Keratinocyte (primary cell): ENCODE measurements around the gene KCNC3. TPM values are rescaled to one million over a fixed set of nuclear protein-coding genes. Genes with fewer than 3 reads are reported as not detected.

Experiments
- DNase-seq: peaks from one replicate; pipeline ENCODE4 v3.0.0-alpha.2; 2011; ENCODE audit warnings: low read depth, missing footprints, low spot score
- FAIRE-seq: peaks from 2 replicates; lab custom pipeline; 2011; peaks lifted over from hg19 to GRCh38; lab: Jason Lieb, UNC
- H2AFZ ChIP-seq: 2 replicates; pipeline ENCODE4 v1.6.0; 2012; ENCODE audit warnings: low read length, control low read depth, inconsistent platforms; ENCODE audit not compliant: control insufficient read depth
- H3K27ac ChIP-seq: 2 replicates; pipeline ENCODE4 v1.5.1; 2011; ENCODE audit warnings: low read length; ENCODE audit not compliant: control insufficient read depth, insufficient read depth
- H3K27me3 ChIP-seq: 3 replicates; pipeline ENCODE4 v1.6.0; 2011; ENCODE audit warnings: low read length; ENCODE audit not compliant: control insufficient read depth, insufficient read depth; ENCODE audit errors: extremely low read depth
- H3K36me3 ChIP-seq, 2 experiments: 2 replicates in 1 of 2; 3 replicates in 1 of 2; pipeline ENCODE4 v1.5.1; 2011; ENCODE audit warnings: low read length in 2 of 2, mild to moderate bottlenecking in 1 of 2; ENCODE audit not compliant: control insufficient read depth in 2 of 2, insufficient read depth in 2 of 2; ENCODE audit errors: extremely low read depth in 1 of 2
- H3K4me1 ChIP-seq: 3 replicates; pipeline ENCODE4 v1.5.1; 2011; ENCODE audit warnings: low read length; ENCODE audit not compliant: control insufficient read depth, insufficient read depth; ENCODE audit errors: extremely low read depth
- H3K4me2 ChIP-seq: 3 replicates; pipeline ENCODE4 v1.6.0; 2011; ENCODE audit warnings: low read depth, low read length; ENCODE audit not compliant: control insufficient read depth, insufficient read depth; ENCODE audit errors: extremely low read depth
- H3K4me3 ChIP-seq, 3 experiments: fragments of 200-600 bp in 1 of 3; sonication (generic) in 1 of 3; 2 replicates in 2 of 3; 3 replicates in 1 of 3; pipeline ENCODE4 v1.5.1; 2011 to 2016; ENCODE audit warnings: low read length in 3 of 3, mild to moderate bottlenecking in 3 of 3, control low read depth in 2 of 3, inconsistent platforms in 1 of 3, low read depth in 1 of 3, mixed read lengths in 1 of 3, mixed run types in 1 of 3, moderate library complexity in 1 of 3; ENCODE audit not compliant: control insufficient read depth in 2 of 3, insufficient read depth in 2 of 3; ENCODE audit errors: extremely low read depth in 1 of 3
- H3K79me2 ChIP-seq: 2 replicates; pipeline ENCODE4 v1.6.0; 2012; ENCODE audit warnings: low read length; ENCODE audit not compliant: control insufficient read depth, insufficient read depth
- H3K9ac ChIP-seq: 3 replicates; pipeline ENCODE4 v1.6.0; 2011; ENCODE audit warnings: low read length; ENCODE audit not compliant: control insufficient read depth, insufficient read depth; ENCODE audit errors: extremely low read depth
- H3K9me1 ChIP-seq: 3 replicates; pipeline ENCODE4 v1.6.0; 2011; ENCODE audit warnings: low read length; ENCODE audit not compliant: control insufficient read depth, insufficient read depth; ENCODE audit errors: extremely low read depth
- H3K9me3 ChIP-seq: 2 replicates; pipeline ENCODE4 v1.5.1; 2012; ENCODE audit warnings: low read depth, low read length; ENCODE audit not compliant: control insufficient read depth
- H4K20me1 ChIP-seq: 3 replicates; pipeline ENCODE4 v1.6.0; 2011; ENCODE audit warnings: low read length; ENCODE audit not compliant: control insufficient read depth, insufficient read depth; ENCODE audit errors: extremely low read depth
- EZH2 ChIP-seq: IDR thresholded peaks from one replicate; pipeline ENCODE4 v1.6.1; 2012; ENCODE audit warnings: inconsistent platforms, mild to moderate bottlenecking, low read length, moderate library complexity
- dilution Hi-C: fragments of 300-500 bp; cut with MboI; formaldehyde crosslinking; loops from one replicate; pipeline ENCODE4 v1.7.0; 2020; ENCODE audit warnings: low sequenced_read_pairs; ENCODE audit not compliant: extremely low pct_ligation_motif_present
- polyA plus RNA-seq, 5 experiments: library from polyadenylated mRNA; depleted of rRNA in 3 of 5; stranded (reverse) in 3 of 5; stranded (forward) in 1 of 5; unstranded in 1 of 5; fragments of >200 nt; gene quantifications; 1 replicate in 1 of 5; 2 replicates in 3 of 5; 3 replicates in 1 of 5; pipeline versions ENCODE4 v1.2.1 to v1.2.3, GENCODE V29; 2011 to 2012; ENCODE audit warnings: missing spikeins in 2 of 5, low read depth in 1 of 5, low replicate concordance in 1 of 5
- TF ChIP-seq, protein P1 (sequence below), 3 experiments: IDR thresholded peaks in 1 of 3; conservative IDR thresholded peaks in 1 of 3; optimal IDR thresholded peaks in 1 of 3; 2 replicates in 2 of 3; 3 replicates in 1 of 3; pipeline versions ENCODE3 to v1.5.1; 2011; ENCODE audit warnings: low read length in 3 of 3, mild to moderate bottlenecking in 3 of 3, moderate library complexity in 2 of 3, control low read depth in 1 of 3, inconsistent platforms in 1 of 3; ENCODE audit not compliant: insufficient read depth in 2 of 3; ENCODE audit errors: extremely low read depth in 1 of 3

KCNC3 gene
- polyA plus RNA-seq, 1 donor (not counting 4 experiments of a cell fraction or from before 2014, with no cell fraction given) = 0.01 TPM

DNA sequence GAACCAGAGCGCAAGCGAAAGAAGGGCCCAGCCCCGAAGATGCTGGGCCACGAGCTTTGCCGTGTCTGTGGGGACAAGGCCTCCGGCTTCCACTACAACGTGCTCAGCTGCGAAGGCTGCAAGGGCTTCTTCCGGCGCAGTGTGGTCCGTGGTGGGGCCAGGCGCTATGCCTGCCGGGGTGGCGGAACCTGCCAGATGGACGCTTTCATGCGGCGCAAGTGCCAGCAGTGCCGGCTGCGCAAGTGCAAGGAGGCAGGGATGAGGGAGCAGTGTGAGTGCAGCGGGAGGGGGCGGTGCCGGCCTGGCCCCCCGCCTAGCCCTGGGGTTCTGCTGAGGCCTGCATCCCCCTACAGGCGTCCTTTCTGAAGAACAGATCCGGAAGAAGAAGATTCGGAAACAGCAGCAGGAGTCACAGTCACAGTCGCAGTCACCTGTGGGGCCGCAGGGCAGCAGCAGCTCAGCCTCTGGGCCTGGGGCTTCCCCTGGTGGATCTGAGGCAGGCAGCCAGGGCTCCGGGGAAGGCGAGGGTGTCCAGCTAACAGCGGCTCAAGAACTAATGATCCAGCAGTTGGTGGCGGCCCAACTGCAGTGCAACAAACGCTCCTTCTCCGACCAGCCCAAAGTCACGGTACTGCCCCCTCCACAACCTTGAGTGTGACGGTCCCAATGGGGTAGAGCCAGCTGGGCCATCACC lies 49.1 kb upstream of the KCNC3 start:
- dilution Hi-C loops = no loop called here
- peaks cover 16 to 29% of the 10 kb centered on the region in 2 experiments for H3K36me3 ChIP-seq
- no peaks in the 10 kb centered on the region for H3K79me2 ChIP-seq
- no peak overlapping the region for H3K4me2 ChIP-seq
- peaks cover 2% of the 10 kb centered on the region for H3K9me1 ChIP-seq
- FAIRE-seq (no peak), DNase-seq (no peak)
- no peak overlapping the region for H3K4me3 ChIP-seq
- no peaks in the 10 kb centered on the region for H4K20me1 ChIP-seq
- TF ChIP-seq, protein P1, sequence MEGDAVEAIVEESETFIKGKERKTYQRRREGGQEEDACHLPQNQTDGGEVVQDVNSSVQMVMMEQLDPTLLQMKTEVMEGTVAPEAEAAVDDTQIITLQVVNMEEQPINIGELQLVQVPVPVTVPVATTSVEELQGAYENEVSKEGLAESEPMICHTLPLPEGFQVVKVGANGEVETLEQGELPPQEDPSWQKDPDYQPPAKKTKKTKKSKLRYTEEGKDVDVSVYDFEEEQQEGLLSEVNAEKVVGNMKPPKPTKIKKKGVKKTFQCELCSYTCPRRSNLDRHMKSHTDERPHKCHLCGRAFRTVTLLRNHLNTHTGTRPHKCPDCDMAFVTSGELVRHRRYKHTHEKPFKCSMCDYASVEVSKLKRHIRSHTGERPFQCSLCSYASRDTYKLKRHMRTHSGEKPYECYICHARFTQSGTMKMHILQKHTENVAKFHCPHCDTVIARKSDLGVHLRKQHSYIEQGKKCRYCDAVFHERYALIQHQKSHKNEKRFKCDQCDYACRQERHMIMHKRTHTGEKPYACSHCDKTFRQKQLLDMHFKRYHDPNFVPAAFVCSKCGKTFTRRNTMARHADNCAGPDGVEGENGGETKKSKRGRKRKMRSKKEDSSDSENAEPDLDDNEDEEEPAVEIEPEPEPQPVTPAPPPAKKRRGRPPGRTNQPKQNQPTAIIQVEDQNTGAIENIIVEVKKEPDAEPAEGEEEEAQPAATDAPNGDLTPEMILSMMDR (optimal IDR thresholded peaks at IDR 0.05 in 1 of 3, IDR thresholded peaks at IDR 0.05 in 1 of 3, conservative IDR thresholded peaks at IDR 0.05 in 1 of 3; ENCODE audit: extremely low read depth in 1 of 3, insufficient read depth in 2 of 3, low read length in 3 of 3) = no peak
- TF ChIP-seq EZH2 = no peak
- no peak overlapping the region for H2AFZ ChIP-seq
- no peaks in the 10 kb centered on the region for H3K9me3 ChIP-seq
- peaks cover 3% of the 10 kb centered on the region for H3K4me1 ChIP-seq
- no peak overlapping the region for H3K27ac ChIP-seq
- H3K9ac ChIP-seq = no peak overlapping the region
- H3K27me3 ChIP-seq = no peaks in the 10 kb centered on the region

GRCh38 chr19:50377517-50377916 lies 48.3 kb upstream of the KCNC3 start:
- Histone ChIP-seq H4K20me1 (no peaks in the 10 kb centered on the region), H3K4me3 (no peak overlapping the region), H3K9me1 (no peaks in the 10 kb centered on the region), H3K36me3 (peaks cover 16 to 29% of the 10 kb centered on the region in 2 experiments), H3K27me3 (no peaks in the 10 kb centered on the region), H3K27ac (no peak overlapping the region), H3K79me2 (no peaks in the 10 kb centered on the region), H3K4me2 (no peak overlapping the region), H3K9me3 (no peaks in the 10 kb centered on the region), H3K9ac (no peak overlapping the region), H2AFZ (no peak overlapping the region), H3K4me1 (no peaks in the 10 kb centered on the region)
- TF ChIP-seq, protein P1 (optimal IDR thresholded peaks at IDR 0.05 in 1 of 3, IDR thresholded peaks at IDR 0.05 in 1 of 3, conservative IDR thresholded peaks at IDR 0.05 in 1 of 3; ENCODE audit: extremely low read depth in 1 of 3, insufficient read depth in 2 of 3, low read length in 3 of 3) = no peak
- TF ChIP-seq EZH2 = no peak
- dilution Hi-C loops = no loop called here
- FAIRE-seq = no peak
- DNase-seq = no peak
